ENCODE results near the gene HSPA5.
"Not testable (repeated sequence)": the region's sequence is repeated elsewhere in the genome, so short reads cannot be mapped to it uniquely, and the experiment has no call there.

HSPA5 gene

DNA sequence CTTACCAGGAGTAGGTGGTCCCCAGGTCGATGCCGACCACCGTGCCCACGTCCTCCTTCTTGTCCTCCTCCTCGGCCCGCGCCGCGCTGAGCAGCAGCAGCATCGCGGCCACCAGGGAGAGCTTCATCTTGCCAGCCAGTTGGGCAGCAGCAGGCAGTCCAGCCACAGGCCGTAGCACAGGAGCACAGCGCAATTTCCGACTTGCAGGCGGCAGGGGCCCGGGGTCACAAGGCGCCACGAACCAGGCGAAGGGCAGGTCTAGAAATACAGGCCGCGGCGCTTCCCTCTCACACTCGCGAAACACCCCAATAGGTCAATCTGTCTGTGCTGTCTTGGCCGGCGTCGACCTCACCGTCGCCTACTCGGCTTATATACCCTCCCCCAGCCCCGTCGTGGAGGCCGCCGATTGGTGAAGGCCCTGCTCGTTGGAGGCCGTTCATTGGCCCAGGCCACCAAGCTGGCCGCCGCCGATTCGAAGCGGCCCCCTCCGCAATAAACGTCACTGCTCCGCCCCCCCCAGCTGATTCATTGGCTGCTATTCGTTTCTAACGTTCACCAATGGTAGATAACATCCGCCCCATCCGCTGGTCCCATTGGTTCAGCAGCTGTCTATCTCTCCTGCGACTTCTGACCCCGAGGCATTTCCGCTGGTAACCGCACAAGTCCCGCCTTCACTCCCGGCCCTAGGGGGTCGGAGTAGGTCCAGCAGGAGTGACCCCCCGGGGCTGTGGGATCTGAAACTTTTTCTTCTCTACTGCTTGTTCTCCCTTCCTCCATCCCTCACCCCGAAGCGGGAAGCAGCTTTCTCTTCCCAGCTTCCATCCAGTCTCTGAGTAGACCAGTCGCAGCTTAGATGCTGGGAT lies at the start of gene HSPA5:
Gene HSPA5 (minus strand): TSS at position 344 of the 863 bp plus-strand sequence. CDS start 217 bp downstream, at position 127.
- peak; percentile 99 for DNase-seq

DNA sequence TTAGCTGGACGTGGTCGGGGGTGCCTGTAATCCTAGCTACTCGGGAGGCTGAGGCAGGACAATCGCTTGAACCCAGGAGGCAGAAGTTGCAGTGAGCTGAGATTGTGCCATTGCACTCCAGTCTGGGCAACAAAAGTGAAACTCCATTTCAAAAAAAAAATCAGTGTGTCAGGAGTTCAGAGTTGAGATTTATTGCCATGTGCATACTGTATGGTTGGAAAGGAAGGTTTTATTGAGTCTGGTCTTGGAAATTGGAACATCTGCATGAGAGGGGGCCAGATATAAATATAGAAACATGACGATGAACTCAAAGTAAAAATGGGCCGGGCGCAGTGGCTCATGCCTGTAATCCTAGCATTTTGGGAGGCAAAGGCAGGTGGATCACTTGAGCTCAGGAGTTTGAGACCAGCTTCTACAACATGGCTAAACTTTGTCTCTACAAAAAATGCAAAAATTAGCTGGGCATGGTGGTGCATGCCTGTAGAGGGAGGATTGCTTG lies 45.8 kb upstream of the HSPA5 start:
- not testable (repeated sequence) for DNase-seq

DNA sequence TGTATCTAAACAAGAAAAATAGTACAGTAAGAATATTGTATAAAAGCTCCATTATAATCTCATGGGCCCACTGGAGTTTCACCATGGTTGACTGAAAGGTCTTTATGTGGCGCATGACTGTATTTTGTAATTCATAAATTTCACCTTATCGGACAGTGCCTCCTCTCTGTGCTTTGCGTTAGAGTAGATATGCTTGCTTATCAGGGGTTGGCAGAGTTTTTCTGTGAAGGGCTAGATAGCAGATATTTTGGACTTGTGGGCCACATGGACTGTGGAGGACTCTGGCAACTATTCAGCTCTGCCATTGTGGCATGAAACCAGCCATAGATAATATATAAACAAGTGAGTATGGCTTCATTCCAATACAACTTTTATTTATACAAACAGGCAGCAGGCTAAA lies 43.7 kb upstream of the HSPA5 start:
- DNase-seq = no peak

DNA sequence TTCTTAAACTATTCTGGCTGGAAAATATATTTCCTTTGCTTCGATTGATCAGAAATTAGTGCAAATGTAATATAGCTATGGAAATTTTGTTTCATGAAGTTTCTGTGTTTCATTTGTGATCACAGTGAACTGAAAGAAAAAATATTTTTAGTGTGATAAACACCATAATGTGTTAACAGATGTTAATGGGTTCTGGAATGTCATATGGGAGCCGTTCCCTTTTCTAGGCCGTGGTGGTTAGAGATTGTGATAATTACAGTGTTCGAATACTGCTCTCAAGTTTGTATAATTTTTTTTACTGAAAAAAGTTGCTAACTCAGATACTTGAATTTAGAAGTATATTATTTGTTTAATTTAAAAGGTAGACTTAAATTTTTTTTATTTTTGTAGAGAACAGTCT lies 39.8 kb upstream of the HSPA5 start:
- no peak for DNase-seq

DNA sequence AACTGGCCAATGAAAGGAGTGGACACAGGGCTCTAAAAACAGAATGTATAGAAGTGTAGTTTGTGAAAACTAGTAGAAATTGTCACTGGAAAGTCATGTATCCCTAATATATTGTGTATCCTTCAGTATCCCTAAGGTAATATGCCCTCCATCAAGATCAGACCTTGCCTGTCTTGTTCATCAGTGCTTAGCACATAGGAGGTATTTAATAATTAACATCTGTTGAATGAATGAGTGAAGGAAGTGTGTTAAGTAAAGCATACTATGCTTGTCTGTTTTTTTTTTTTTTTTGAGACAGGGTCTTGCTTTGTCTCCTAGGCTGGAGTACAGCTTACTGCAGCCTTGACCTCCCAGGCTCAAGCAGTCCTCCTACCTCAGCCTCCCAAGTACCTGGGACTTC lies 36.3 kb upstream of the HSPA5 start:
- DNase-seq = no peak

- DNase-seq = no peak
Observed at GRCh38 chr9:125276771-125277170, 35.6 kb upstream of the HSPA5 start.

GRCh38 chr9:125272697-125273096 lies 31.6 kb upstream of the HSPA5 start:
- DNase-seq = no peak

DNA sequence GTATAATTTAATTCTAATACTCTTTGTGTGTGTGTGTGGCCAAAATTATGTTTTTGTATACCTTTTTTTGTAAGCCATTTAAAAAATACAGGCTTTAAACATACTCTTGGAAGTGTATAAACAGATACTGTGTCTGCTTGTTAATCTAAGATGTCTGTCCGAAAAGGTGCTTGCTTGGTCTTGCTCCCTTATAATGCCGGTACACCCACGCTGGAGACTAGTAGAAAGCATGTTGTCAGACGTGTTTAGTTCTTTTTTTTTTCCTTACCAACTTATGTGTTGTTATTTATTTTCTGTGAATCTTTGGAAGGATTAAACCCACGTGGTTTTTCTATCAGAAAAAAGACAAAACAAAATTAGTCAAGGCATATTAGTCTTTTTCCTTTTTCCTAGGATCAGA lies 29.9 kb upstream of the HSPA5 start:
- DNase-seq = no peak

GRCh38 chr9:125269014-125269397 lies 27.9 kb upstream of the HSPA5 start:
- no peak for DNase-seq

DNA sequence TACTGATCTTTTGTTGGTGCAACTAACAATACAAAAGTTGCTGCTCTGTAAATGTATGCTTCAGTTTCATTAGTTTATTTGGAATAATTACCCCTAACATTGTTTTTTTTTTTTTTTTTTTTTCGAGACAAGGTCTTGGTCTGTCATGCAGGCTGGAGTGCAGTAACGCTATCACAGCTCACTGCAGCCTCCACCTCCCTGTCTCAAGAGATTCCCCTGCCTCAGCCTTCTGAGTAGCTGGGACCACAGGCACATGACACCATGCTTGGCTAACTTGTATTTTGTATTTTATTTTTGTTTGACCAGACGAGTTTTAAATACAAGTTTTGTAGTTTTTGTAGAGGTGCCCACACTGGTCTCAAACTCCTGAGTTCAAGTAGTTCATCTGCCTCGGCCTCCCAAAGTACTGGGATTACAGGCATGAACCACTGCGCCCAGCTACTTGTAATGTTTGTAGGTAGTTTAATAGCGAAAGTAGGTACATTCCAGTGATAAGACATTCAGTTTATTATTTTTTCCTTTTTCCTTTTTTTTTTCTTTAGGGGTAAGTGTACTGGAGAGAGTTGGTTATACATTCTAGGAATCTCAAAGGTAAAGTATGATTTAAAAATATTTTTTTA lies 27.4 kb upstream of the HSPA5 start:
- no peak for DNase-seq

DNA sequence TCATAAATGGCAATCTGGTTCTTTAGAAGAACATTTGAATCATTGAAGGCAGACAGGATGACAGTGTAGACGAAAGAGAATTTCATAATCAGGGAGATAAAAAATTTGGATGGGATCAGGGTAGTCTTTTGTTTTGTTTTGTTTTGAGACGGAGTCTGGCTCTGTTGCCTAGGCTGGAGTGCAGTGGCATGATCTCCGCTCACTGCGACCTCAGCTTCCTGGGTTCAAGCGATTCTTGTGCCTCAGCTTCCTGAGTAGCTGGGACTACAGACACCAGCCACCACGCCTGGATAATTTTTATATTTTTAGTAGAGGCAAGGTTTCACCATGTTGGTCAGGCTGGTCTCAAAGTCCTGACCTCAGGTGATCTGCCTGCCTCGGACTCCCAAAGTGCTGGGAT lies 22.9 kb upstream of the HSPA5 start:
- DNase-seq = not testable (repeated sequence)

GRCh38 chr9:125262294-125262991 lies 21.3 kb upstream of the HSPA5 start:
- peak; percentile 2 for DNase-seq

DNA sequence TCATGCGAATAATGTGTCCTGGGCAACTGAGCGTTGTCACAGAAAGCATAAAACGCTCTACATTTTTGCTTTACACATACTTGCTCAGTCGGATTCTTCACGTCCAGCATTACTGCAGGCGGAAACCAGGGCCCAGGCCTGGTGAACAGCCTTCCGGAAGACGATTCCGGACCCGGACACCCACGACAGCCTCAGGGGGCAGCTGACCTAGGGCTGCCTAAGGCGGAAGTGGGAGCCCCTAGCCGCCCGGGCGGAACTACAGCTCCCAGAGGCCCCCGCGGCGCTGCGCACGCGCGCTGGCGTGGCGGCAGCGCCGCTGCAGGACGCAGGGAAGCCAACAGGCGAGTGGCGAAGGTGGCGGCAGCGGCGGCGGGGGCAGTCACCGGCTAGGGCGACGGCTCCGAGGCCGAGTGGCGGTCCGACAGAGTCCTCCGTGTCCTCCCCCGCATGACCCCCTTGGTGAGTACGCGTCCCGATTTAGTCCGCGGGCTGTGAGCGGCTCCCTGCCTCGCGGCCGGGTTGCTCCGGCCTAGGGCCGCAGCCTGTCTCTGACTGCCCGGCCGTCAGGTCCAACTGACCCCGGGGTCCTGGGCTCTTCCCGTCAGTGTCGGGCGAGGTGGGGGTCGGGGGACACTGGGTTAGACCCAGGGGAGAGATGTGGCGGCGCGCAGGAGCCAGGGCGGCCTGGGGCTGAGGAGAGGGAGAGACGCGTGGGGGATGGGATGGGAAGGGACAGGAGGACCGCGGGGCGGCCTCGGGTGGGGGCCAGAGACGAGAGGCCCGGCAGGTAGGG lies 20.6 kb upstream of the HSPA5 start, which contains the start of gene GAPVD1:
Gene GAPVD1 (plus strand): TSS at position 326 of the 793 bp plus-strand sequence. CDS start 37,096 bp downstream, outside the sequence.
- DNase-seq = peak; percentile 87

GRCh38 chr9:125260561-125260960 lies 19.4 kb upstream of the HSPA5 start:
- DNase-seq = no peak

- no peak for DNase-seq
Observed at GRCh38 chr9:125258832-125259534, 17.8 kb upstream of the HSPA5 start.

GRCh38 chr9:125258160-125258785 lies 17.1 kb upstream of the HSPA5 start:
- no peak for DNase-seq

GRCh38 chr9:125255781-125256391 lies 14.7 kb upstream of the HSPA5 start:
- no peak for DNase-seq

- no peak for DNase-seq
Observed at GRCh38 chr9:125254231-125254630, 13.1 kb upstream of the HSPA5 start.

DNA sequence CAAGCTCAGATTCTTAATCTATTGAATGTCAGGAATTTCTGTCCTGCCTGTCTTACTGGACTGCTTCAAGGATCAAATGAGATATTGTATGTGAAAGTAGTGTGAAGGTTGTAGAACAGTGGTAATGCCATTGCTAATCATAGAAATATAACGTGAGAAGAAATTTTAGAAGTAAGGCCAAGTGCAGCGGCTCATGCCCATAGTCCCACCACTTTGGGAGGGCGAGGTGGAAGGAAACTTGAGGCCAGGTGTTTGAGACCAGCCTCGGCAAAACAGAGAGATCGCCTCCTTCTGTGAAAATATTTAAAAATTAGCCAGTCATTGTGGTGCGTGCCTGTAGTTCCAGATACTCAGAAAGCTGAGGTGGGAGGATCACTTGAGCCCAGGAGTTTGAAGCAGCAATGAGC lies 5.1 kb upstream of the HSPA5 start:
- DNase-seq = no peak

DNA sequence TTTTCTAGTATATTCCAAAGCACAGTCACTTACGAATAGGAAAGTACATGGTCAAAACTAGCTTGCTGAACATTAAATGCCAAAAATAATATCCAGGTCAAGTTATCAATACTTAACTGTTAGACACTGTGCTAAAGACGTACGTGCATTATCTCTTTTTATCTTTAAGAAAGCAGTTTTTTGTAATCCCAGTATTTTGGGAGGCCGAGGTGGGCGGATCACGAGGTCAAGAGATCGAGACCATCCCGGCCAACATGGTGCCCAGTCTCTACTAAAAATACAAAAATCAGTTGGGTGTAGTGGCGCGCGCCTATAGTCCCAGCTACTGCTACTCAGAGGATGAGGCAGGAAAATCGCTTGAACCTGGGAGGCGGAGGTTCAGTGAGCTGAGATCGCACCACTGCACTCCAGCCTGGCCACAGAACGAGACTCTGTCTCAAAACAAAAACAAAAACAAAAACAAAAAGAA lies 2.7 kb upstream of the HSPA5 start:
- DNase-seq = no peak

All from NCI-H1092 (cell line).